ENCODE results near the gene BCAS3.

The BCAS3 gene

GRCh38 chr17:61157246-61157886, 479.7 kb downstream of the BCAS3 start:
- no peak for DNase-seq (ENCODE audit: low read depth)

DNA sequence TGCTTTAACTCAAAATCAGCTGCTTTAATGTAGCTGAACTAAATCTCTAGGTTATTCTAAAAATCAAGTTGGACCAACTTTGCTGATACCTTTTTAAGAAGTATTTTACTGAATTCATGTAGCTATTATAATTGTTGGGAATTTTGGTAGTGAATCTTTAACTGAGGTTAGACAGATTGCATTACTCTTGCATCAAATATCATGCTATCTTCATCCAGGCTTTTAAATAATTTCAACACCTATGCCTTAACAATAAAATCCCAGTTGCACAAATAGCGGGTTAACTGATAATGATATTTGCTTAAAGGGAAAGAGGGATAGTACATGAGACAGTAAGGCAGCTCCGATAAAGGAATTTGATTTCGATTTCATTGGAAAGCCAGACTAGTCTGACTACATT, 480.7 kb downstream of the BCAS3 start:
- DNase-seq (ENCODE audit: low read depth), result no peak

- no peak for DNase-seq (ENCODE audit: low read depth)
These were observed 481.7 kb downstream of the BCAS3 start for GRCh38 chr17:61159221-61159814.

GRCh38 chr17:61160204-61160603, 482.6 kb downstream of the BCAS3 start:
- no peak for DNase-seq (ENCODE audit: low read depth)

DNA sequence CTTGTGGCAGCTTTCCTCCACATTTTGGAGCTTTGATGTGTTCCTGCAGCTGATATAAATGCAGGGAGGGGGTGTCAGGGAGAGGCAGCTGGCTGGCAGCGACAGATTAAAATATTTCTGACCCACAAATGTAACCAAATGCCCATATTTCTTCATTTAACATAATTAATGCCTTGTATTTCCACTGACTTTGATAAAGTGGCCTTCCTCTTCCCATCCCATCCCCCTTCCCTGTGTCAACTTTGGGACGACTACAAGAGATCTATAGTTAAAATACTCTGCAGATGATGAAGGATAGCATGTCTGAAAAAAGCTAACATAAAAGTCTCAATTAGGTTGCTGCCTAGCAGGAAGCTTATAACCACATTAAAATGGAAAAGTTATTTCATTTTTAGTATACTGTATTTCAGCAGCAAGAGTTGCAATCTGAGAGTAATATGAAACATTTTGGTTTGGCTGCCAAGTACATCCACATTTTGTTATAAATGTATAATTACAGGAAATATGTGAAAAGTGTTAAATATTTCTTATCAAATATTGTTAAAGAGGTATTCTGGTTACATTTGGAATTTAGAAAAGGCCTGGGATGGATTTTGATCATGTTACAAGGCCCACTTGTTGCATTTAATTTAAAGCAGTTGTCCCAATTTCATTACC, 483.3 kb downstream of the BCAS3 start:
- DNase-seq (ENCODE audit: low read depth), result no peak

DNA sequence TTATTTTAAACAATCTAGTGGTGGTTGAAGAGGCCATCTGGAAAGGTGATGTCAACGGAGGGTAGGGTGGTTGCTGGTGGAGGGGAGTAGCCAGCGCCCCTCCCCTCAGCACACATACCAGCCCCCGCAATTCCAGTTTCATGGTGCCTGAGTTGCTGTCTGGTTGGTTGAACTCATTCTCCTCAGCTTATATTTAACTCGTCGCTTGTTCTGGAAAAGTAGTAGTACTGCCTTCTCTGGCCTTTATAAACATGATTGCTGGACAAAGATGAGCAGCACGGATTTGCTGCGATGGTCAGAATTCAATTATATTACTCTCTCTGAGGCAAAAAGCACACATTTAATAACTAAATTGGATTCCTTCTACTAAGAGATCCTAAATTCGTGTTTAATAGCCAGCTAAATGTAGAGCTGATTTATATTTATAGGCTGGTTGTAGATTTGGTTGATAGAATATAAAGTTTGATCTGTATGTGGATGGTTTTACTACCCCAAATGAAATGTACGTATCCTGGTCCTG, 484.0 kb downstream of the BCAS3 start:
- no peak for DNase-seq (ENCODE audit: low read depth)

DNA sequence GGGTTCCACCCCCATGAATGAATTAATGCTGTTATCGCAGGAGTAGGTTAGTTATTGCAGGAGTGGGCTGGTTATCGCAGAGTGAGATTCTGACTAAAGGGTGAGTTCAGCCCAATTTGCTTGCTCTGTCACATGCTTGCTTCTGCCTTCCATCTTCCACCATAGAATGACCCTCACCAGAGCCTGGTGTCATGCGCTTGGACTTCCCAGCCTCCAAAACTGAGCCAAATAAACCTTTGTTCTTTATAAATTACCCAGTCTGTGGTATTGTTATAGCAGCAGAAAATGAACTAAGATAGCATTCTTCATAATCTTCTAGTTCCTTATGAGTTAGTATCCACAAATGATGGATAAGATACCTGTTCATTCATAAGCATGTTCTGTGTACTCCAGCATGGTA, 486.9 kb downstream of the BCAS3 start:
- no peak for DNase-seq (ENCODE audit: low read depth)

DNA sequence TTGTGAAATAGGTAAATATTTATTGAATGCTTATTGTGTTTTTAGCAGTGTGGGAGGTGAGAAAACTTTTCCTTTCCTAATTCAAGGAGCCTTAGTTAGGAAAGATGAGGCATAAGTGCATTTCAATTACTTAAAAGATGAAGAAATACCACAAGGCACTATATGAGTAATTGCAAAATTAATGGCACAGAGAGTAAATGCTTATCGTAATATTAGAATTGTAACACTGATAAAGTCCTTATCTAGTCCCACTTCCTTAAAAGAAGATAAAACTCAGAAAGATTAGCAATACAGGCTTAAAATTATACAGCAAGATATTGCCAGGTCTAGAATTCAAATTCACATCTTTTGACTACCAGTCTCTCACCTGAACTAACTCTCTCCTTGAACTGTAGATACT, 489.4 kb downstream of the BCAS3 start:
- no peak for DNase-seq (ENCODE audit: low read depth)

- no peak for DNase-seq (ENCODE audit: low read depth)
These were observed 490.9 kb downstream of the BCAS3 start for GRCh38 chr17:61168506-61168905.

GRCh38 chr17:61174310-61174709, 496.7 kb downstream of the BCAS3 start:
- no peak for DNase-seq (ENCODE audit: low read depth)

GRCh38 chr17:61175298-61176142, 497.9 kb downstream of the BCAS3 start:
- DNase-seq (ENCODE audit: low read depth), result no peak

GRCh38 chr17:61177351-61177750, 499.7 kb downstream of the BCAS3 start:
- DNase-seq (ENCODE audit: low read depth), result no peak

DNA sequence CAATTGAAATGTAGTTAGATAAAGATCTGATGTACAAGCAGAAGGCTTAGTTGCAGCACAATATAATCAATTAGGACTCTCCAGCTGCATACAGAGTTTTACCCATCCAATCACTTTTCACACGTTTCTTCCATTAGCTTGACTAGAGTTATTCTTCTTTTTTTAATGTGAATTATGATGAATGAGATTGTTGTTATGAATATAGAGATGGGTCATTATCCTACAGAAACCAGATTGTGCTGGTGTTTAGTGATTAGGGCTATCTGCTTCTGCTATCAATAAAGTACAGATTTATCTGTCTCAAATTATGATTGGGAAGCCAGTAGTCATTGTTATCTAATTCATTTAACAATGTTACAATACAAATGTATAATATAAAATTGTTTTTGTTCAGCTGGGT, 500.6 kb downstream of the BCAS3 start:
- DNase-seq (ENCODE audit: low read depth), result no peak

- no peak for DNase-seq (ENCODE audit: low read depth)
These were observed 501.7 kb downstream of the BCAS3 start for GRCh38 chr17:61179380-61179806.

GRCh38 chr17:61183793-61184192, 506.1 kb downstream of the BCAS3 start:
- DNase-seq (ENCODE audit: low read depth), result no peak

DNA sequence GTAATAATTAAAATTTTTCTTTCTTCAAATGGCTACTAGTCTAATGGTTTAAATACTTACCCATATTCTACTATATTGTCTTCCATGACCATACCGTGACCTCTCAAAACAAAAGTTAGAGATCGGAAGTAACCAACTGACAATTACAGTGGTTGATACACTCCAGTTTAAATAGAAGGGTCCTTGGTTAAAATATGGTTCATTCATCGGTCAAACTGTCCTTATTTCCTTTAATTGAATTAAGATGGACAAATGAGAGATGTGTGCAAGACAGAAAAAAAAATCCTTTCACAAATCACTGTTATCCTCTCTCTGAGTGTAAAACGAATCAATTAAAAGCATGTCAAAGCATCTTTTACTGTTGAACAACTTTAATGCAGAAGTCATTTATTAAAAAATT, 507.7 kb downstream of the BCAS3 start:
- DNase-seq (ENCODE audit: low read depth), result no peak

DNA sequence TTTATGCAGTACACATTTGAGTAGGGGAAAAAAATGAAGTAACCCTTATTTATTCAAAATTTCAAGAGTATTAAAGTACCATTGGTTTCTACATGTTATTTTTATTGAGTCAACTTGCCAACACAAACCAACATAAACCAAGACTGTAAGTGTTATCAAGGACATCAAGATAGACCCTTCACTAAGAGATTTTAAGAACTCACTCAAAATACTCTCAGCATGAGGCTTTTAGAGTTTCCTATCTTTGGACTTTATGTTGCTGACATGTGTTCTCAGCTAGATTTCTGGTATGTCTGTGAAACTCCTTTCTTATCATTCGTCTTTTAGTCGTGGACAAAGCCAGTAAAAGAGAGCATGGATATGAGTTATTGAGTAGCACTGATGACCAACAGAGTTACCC, 509.4 kb downstream of the BCAS3 start:
- DNase-seq (ENCODE audit: low read depth), result no peak

GRCh38 chr17:61188081-61188480, 510.4 kb downstream of the BCAS3 start:
- no peak for DNase-seq (ENCODE audit: low read depth)

- DNase-seq (ENCODE audit: low read depth), result no peak
These were observed 512.3 kb downstream of the BCAS3 start for GRCh38 chr17:61189968-61190367.

DNA sequence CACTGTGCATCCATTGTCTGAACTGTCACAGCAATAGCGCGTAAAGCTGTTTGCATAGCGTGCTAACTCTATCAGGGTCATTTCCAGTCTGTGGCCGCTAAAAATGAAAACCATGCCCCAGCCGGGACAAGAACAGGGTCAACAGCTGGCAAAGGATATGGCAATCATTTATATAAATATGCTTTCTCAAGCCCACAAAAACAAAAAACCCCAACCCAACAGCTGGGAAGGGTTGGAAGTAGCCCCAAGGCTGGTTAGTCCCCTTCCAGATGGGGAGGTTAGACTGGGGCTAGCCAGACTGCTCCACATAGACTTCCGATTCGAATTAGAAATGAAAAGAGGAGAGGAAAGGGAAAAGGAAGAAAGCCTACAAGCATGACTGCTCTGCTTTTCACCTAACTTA, 518.7 kb downstream of the BCAS3 start:
- no peak for DNase-seq (ENCODE audit: low read depth)

- DNase-seq (ENCODE audit: low read depth), result no peak
These were observed 519.1 kb downstream of the BCAS3 start for GRCh38 chr17:61196799-61197198.

Measured in HS-27A (cell line).